Activated CD4-positive, alpha-beta T cell treated with anti-CD3 and anti-CD28 coated beads for 4 hours (primary cell): Measurements from ENCODE around the gene PDIA6.
A peak's percentile ranks its signal among the peaks of the same experiment; 100 is the strongest.
"Not testable (repeated sequence)": the region's sequence is repeated elsewhere in the genome, so short reads cannot be mapped to it uniquely, and the experiment has no call there.

Source experiments
- DNase-seq, 2 donors: peaks; one replicate each; pipeline ENCODE4 v3.0.0-alpha.2; 2020

The PDIA6 gene

DNA sequence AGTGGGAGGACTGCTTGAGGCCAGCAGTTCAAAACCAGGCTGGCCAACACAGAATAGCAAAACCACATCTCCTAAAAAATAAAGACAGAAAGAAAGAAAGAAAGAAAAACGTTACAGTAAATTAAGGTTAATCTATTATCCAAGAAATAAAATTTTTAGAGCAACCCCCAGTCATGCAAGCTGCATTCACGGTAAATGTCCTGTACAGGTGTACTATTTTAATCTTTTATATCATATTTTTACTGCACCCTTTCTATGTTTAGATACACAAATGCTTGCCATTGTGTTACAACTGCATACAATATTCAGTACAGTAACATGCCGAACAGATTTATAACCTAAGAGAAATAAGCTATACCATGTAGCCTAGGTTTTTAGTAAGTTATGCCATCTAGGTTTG is 6.0 kb downstream of the PDIA6 start:
- no peak for DNase-seq

GRCh38 chr2:10805990-10806389 is 6.6 kb downstream of the PDIA6 start:
- not testable (repeated sequence) for DNase-seq

DNA sequence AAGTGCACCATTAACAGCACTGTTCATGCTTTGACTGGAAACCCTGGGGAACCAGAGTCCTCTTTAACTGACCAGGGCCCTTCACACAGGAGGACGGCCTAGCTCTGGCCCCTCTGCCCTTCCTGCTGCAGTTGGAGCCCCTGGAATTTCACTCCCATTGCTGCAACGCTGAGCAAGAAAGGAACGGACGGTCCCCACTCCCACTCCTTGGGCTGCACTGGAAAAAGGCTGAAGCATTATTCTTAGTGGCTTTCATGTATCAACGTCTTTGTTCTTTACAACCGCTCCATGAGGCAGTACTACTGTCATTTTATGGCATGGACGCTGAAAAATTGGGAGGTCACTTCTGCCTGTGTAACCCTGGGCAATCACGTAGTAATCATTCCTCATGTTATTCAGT is 9.9 kb downstream of the PDIA6 start:
- DNase-seq: no peak

DNA sequence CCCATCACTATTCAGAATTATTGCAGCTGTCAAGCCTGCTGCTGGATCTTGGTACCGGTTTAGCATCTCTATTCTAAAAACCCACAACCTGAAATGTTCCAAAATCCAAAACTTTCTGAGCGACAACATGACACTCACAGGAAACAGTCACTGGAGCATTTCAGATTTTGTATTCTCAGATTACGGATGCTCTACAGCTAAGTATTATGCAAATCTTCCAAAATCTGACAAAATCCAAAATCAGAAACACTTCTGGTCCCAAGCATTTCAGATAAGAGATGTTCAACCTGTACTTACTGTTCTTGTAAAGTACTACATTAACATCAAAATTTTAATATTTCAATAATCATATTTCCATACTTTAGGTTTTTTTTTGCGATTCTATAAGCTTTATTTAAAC is 12.4 kb downstream of the PDIA6 start:
- DNase-seq: no peak

GRCh38 chr2:10798783-10799182 is 13.8 kb downstream of the PDIA6 start:
- no peak for DNase-seq

DNA sequence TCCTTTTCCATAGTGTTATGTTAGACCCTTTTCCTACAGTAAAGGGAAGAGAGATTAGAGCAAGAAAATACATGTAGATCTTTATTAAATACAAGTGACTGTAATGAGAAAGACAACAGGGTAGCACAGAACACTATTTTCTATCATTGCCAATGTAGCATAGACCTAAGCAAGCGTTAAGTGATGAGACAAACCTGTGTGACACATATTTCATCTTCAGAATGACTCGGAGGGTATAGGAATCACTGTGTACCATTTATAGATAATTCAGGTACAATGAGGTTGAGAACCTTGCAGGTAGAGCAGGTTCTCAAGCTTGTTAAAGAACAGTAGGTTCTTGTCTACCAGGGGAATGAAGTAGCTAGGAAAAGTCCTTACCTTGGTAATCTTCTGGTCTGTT is 15.9 kb downstream of the PDIA6 start:
- DNase-seq: no peak

GRCh38 chr2:10795508-10796046 is 17.0 kb downstream of the PDIA6 start:
- no peak for DNase-seq

- no peak for DNase-seq
Observed at GRCh38 chr2:10794876-10795275, 17.7 kb downstream of the PDIA6 start.

DNA sequence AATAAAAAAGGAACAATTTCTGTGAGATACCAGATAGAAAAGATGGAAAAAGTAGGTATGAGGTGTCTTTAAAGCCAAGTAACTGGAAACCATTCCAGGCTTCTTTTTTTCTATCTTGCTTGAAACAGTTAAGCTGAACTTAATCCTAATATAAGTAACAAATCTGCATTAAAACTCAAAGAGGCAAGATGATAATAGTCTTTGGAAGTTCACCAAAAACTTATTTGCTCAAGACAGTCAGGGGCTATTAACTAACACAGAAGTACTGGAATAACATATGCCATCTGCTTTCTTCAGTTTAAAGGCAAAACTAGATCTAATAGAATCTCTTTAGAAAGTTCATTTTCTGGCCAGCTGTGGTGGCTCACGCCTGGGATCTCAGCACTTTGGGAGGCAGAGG is 18.8 kb downstream of the PDIA6 start:
- no peak for DNase-seq

DNA sequence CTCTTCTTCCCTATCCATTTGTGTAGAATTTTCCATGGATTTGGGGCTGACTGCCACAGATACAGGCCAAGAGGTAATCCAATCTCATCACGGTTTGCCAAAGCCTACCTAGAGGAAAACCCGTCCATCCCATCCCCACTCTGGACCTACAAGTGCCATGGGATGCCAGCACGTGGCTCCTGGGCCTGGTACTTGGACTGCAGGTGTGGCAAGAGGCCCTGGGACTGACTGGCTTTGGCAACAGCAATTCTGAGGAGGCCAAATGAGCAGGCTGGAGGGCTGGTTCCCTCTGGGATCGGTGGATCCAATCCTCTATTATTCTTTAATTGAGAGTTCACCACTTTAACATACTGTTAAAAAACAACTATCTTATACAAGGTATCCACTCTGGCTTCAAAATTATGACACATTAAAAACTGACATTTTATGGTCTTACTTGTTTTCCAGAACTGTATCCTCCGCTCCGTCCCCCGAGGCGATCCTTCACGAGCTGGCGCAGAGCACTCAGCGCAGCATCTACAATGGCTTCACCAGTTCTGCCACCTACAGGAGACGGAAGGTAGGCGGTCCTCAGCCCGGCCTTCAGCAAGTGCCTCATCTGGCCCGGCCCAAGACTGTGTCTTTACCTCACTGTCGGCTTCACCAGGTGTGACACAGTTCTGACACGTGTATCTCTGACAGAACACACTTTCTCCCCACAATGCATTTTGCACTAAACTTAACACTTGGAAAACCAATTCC is 19.8 kb downstream of the PDIA6 start:
- DNase-seq: no peak

DNA sequence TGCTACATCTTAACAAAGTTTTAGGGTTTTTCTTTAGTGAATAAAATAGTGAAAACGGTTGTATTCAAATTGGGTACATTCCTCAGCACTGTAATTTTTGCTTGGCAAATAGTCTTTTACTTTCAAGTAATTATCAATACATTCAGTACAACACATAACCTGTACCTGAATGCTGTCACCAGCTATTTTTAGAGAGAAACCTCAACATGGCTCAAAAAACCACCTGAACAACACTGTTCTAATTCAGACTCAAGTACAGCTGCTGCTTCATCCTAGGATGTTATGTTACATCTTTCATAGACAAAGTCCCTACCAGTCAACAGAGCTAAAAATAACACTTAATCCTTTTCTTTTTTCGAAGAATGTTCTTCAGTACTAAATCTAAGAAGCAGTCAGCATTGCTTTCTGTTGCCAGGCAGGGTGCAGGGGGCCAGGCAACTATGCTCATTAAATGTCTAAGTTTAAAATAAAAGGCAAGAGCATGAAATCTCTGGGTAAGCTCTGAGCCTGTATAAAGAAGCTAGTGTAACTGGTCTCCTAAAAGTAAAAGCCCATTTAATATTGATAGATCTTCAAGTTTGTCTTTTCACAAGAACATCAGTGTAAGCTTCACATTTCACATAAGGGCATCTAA is 20.5 kb downstream of the PDIA6 start:
- no peak for DNase-seq

DNA sequence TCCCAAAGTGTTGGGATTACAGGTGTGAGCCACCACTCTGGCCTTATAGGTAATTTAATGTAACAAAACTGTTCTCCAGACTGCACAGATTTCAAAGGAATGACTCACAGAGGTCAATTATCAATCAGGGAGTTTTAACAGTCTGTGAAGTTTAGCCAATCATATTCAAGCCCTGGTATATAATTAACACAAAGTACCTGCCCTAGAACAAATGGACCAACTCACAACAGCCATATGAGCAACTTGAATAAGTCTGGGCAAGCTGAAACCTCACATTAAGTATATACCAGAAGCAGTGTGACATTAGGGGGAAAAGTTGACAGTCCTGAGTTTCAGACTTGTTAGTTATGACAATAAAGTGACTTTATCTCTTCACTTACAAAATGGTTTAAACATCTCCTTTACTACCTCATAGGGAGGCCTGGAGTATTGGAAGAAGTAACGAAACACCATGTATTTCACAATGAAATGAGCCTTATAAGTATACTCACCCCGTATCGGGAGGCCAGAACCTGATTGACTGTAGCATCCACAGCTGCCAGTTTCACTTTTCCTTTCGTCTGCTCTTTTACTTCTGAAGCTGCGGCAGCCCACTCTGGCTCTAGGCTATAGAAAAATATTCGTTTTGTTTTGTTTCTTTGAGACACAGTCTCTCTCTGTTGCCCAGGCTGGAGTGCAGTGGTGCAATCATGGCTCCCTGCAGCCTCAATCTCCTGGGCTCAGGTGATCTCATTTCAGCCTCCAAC is 22.2 kb downstream of the PDIA6 start:
- DNase-seq: peak in 1 of 2 donors; percentile 20

- DNase-seq: no peak
Observed at GRCh38 chr2:10788855-10789254, 23.7 kb downstream of the PDIA6 start.

GRCh38 chr2:10787176-10787968 is 25.2 kb downstream of the PDIA6 start:
- peak; percentile 23 to 26 for DNase-seq

- no peak for DNase-seq
Observed at GRCh38 chr2:10786240-10786982, 26.2 kb downstream of the PDIA6 start.

- DNase-seq: no peak
Observed at GRCh38 chr2:10785260-10785659, 27.3 kb downstream of the PDIA6 start.

GRCh38 chr2:10784719-10785118 is 27.9 kb downstream of the PDIA6 start:
- DNase-seq: no peak

DNA sequence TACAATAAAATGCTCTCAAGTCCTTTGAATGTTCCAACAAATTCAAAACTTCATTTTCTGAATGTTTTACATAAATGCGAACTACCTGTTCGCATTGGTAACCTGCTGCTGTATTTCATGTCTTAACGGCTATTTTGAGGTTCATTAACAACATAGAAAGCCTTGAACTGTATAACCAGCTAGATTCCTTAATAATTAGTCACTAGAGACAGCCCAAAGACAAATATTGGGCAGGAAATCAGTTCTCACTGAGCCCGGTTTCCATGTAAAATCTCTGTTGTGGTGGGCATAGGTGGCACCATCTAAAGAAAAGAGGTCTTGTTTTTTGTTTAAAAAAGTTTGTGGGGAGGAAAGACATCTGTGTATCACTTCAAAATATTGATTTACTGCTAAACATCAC is 29.2 kb downstream of the PDIA6 start:
- no peak for DNase-seq

GRCh38 chr2:10781746-10782145 is 30.8 kb downstream of the PDIA6 start:
- no peak for DNase-seq

DNA sequence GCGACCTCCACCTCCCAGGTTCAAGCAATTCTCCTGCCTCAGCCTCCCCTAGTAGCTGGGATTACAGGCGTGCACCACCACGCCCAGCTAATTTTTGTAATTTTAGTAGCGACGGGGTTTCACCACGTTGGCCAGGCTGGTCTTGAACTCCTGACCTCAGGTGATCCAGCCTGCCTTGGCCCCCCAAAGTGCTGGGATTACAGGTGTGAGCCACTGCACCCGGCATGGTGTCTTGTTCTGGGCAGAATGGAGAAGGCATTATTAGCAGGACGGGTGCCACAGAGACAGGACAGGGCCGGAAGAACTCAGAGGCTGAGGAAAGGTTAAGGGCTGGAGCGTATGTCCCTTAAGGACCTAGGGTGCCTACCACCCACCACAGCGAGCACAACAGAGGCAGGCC is 31.8 kb downstream of the PDIA6 start:
- not testable (repeated sequence) for DNase-seq

DNA sequence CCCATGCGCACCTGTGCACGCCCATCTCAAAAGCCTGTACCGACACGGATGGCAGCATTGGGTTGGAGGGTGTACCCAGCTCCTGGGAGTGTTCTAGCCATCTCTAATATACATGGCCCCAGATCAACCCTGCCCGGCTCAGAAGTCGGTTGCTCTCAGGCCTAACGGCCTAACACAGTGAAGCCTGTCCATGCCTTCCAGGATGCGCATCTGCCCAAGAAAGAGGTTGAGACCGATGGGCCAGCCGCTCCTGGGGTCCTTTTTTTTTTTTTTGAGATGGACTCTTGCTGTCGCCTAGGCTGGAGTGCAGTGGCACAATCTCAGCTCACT is 32.1 kb downstream of the PDIA6 start:
- no peak for DNase-seq

- DNase-seq: no peak
Observed at GRCh38 chr2:10779776-10780490, 32.7 kb downstream of the PDIA6 start.
